AG09309 (cell line): Measurements from ENCODE around the gene AQP12A.
"Not testable (repeated sequence)": the region's sequence is repeated elsewhere in the genome, so short reads cannot be mapped to it uniquely, and the experiment has no call there.

Experiments used
- DNase-seq: peaks from one replicate; pipeline ENCODE4 v3.0.0-alpha.2; 2010; ENCODE audit warnings: low read depth
- H3K4me3 ChIP-seq: 2 replicates; pipeline ENCODE4 v1.5.1; 2011; ENCODE audit warnings: mild to moderate bottlenecking, low read depth, low read length, moderate library complexity; ENCODE audit not compliant: control insufficient read depth
- TF ChIP-seq, protein P1 (sequence below): IDR thresholded peaks from 2 replicates; pipeline ENCODE4 v1.5.1; 2011; ENCODE audit warnings: mild to moderate bottlenecking, low read depth, low read length, inconsistent platforms; ENCODE audit not compliant: insufficient read depth, control insufficient read depth; ENCODE audit errors: missing control alignments

The AQP12A gene, protein sequence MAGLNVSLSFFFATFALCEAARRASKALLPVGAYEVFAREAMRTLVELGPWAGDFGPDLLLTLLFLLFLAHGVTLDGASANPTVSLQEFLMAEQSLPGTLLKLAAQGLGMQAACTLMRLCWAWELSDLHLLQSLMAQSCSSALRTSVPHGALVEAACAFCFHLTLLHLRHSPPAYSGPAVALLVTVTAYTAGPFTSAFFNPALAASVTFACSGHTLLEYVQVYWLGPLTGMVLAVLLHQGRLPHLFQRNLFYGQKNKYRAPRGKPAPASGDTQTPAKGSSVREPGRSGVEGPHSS

DNA sequence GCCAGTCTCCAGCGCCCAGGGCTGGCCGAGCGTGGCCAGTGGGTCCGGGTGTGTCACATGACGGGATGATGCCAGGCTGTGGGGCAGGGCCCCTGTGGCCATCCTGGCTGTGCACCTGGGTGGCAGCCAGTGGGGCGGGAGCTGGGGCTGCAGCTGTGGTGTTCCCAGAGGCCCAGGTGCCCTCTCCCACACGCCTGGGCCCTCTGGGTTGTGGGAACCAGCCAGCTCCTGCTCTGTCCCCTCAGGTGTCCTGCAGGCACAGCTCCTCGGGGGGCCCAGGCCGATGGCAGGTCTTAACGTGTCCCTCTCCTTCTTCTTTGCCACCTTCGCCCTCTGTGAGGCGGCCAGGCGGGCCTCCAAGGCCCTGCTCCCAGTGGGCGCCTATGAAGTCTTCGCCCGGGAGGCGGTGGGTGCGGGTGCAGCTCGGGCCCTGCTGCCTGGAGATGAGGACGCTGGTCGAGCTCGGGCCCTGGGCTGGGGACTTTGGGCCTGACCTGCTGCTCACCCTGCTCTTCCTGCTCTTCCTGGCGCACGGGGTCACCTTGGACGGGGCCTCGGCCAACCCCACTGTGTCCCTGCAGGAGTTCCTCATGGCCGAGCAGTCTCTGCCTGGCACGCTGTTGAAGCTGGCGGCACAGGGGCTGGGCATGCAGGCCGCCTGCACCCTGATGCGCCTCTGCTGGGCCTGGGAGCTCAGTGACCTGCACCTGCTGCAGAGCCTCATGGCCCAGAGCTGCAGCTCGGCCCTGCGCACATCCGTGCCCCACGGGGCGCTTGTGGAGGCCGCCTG, at the start of gene AQP12A:
TSS of gene AQP12A (plus strand) at position 236 of the 790 bp plus-strand sequence. CDS start at position 284, 48 bp downstream.
- not testable (repeated sequence) for DNase-seq, H3K4me3 ChIP-seq

DNA sequence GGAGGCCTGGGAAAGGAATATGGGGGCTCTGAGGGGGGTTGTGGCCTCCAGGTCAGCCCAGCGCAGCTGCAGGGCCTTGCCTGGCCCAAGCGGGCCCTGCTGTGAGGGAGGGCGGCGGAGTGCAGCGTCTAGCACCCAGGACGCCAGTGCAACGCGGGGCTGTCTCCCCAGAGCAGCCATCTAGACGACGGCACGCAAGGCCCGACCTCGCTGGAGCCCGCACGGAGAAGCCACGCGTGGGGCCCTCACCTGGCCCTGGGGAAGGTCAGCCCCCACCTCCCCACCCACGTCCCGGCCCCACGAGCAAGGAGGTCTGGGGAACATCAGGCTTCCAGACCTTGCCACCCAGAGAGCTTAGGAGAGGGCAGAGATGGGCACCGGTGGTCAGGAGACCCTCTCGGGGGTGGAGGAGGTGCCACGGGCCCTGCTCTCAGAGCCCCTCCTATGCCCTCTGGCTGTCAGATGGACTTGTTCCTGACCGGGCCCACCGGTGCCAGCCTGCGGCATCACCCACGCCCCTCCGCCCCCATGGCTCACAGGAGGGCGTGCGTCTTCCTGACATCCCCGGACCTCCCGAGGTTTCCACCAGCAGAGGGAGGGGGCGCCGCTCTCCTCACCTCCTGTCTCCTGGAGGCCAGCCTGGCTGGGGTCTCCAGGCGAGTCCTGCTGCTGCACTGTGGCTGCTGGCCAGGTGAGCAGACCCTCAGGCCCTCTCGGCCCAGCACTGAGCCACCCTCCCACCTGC, 49.4 kb upstream of the AQP12A start:
- DNase-seq: no peak
- H3K4me3 ChIP-seq: no peak overlapping the region
- TF ChIP-seq, protein P1, sequence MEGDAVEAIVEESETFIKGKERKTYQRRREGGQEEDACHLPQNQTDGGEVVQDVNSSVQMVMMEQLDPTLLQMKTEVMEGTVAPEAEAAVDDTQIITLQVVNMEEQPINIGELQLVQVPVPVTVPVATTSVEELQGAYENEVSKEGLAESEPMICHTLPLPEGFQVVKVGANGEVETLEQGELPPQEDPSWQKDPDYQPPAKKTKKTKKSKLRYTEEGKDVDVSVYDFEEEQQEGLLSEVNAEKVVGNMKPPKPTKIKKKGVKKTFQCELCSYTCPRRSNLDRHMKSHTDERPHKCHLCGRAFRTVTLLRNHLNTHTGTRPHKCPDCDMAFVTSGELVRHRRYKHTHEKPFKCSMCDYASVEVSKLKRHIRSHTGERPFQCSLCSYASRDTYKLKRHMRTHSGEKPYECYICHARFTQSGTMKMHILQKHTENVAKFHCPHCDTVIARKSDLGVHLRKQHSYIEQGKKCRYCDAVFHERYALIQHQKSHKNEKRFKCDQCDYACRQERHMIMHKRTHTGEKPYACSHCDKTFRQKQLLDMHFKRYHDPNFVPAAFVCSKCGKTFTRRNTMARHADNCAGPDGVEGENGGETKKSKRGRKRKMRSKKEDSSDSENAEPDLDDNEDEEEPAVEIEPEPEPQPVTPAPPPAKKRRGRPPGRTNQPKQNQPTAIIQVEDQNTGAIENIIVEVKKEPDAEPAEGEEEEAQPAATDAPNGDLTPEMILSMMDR: no peak

DNA sequence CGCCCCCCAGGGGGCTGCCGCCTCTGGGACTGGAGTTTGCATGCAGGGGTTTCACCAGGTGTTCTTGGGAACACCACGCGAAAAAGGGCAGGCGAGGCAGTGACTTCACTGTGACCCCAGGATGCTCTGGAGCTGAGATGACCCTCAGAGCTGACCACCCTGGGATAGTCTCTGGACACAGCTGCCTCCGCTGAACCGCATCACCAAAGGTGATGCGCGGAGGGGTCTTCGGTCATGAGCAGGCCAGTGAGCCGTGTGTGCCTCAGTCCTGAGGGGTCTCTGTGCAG, 48.9 kb upstream of the AQP12A start:
- no peak overlapping the region for H3K4me3 ChIP-seq
- TF ChIP-seq, protein P1: no peak
- no peak for DNase-seq

DNA sequence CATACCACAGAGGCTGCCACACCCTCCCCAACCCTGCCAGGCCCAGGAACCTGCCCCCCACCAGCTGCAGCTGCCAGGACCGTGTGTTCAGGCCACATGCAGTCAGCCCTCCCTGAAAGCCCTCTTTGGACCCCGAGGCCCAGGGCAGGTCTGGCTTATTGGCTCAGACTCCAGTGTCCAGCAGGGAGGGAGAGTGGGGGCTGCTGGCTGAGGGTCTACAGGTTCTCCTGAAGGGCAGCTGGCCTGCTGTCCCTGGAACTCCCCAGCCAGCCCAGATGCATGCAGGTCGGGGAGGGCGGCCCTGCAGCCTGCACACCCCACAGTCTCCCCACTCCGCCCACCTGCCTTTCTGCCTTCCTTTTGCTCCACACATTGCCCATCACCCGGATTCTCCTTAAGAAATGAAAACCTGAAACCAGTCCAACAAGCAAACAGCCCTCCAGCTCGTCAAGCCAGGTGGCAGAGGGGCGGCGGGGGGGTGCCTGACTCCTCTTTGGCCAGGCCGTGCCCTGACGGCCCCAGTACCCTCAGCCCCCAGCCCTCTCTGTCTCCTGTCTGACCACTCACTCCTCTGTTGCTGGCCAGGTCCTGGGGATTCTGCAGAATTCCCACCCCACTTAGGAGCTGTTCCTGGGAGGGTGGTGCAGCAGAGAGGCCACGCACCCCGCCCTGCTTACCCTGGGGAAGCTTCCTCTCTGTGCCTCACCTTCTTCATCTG, 48.4 kb upstream of the AQP12A start:
- DNase-seq: no peak
- H3K4me3 ChIP-seq: no peak overlapping the region
- TF ChIP-seq, protein P1: no peak

DNA sequence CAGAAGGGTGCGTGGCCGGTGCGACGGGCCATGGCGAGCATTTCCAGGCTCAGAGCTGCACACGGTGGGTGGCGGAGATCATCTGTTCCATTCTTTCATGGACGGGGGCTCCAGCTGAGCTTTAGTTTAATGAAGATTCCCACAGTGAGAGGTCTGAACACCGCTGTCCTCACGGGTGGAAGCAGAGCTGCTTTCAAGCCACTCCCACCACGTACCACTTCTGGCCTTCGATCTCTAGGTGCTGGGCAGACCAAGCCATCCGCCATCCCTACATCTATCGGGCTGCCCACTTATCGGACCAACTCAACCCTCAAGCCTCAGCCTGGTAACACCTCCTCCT, 47.9 kb upstream of the AQP12A start:
- no peak overlapping the region for H3K4me3 ChIP-seq
- TF ChIP-seq, protein P1: no peak
- DNase-seq: no peak

DNA sequence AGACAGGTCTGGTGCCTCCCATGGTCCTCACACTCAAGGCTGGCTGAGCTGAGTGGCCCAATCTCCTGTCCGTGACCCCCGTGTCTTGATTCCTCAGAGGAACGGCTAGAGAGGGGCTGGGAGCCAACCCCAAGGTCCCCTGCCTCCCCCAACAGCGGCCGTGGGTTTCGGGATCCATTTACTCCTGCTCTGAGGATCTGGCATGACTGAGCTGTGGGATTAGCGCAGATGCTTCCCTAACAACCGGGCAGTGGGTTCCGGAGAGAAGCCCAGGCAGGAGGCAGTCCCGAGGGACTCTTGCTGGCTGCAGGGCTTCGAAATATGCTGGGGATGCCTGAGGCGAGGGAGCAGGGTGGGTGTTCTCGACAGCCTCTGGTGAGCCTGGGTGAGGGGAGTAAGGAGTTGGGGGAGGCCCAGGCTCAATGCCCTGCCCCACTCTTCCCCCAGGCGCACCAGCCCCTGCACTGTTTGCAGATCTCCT, 47.5 kb upstream of the AQP12A start:
- H3K4me3 ChIP-seq: no peak overlapping the region
- no peak for DNase-seq
- TF ChIP-seq, protein P1: no peak
